ENCODE data around the gene GMIP.
A peak's percentile ranks its signal among the peaks of the same experiment; 100 is the strongest.

GMIP gene

GRCh38 chr19:19644054-19644388, 564 bp upstream of the GMIP start:
- H3K4me1 ChIP-seq (ENCODE audit: control insufficient read depth, insufficient read depth, low read length): peaks cover 10% of the 10 kb centered on the region
- no peaks in the 10 kb centered on the region for H3K9me3 ChIP-seq (ENCODE audit: control insufficient read depth, low read length)
- H3K27me3 ChIP-seq (ENCODE audit: control insufficient read depth, insufficient read depth, low read length): no peaks in the 10 kb centered on the region
- H3K36me3 ChIP-seq (ENCODE audit: control insufficient read depth, insufficient read depth, low read length): peaks cover 16% of the 10 kb centered on the region
- peak overlapping the region; percentile 66 for H3K4me3 ChIP-seq (ENCODE audit: low read length)
- peak overlapping the region; percentile 91 for H3K9ac ChIP-seq (ENCODE audit: low read length)

- H3K9me3 ChIP-seq (ENCODE audit: control insufficient read depth, low read length): no peaks in the 10 kb centered on the region
- H3K36me3 ChIP-seq (ENCODE audit: control insufficient read depth, insufficient read depth, low read length): peaks cover 16% of the 10 kb centered on the region
- H3K9ac ChIP-seq (ENCODE audit: low read length): peak overlapping the region; percentile 91
- peak overlapping the region; percentile 66 for H3K4me3 ChIP-seq (ENCODE audit: low read length)
- H3K27me3 ChIP-seq (ENCODE audit: control insufficient read depth, insufficient read depth, low read length): no peaks in the 10 kb centered on the region
- peaks cover 10% of the 10 kb centered on the region for H3K4me1 ChIP-seq (ENCODE audit: control insufficient read depth, insufficient read depth, low read length)
Observed at GRCh38 chr19:19642506-19643157, 825 bp downstream of the GMIP start.

- H3K9ac ChIP-seq (ENCODE audit: low read length): no peak overlapping the region
- no peaks in the 10 kb centered on the region for H3K9me3 ChIP-seq (ENCODE audit: control insufficient read depth, low read length)
- no peak overlapping the region for H3K4me3 ChIP-seq (ENCODE audit: low read length)
- no peaks in the 10 kb centered on the region for H3K36me3 ChIP-seq (ENCODE audit: control insufficient read depth, insufficient read depth, low read length)
- peaks cover 8% of the 10 kb centered on the region for H3K4me1 ChIP-seq (ENCODE audit: control insufficient read depth, insufficient read depth, low read length)
- H3K27me3 ChIP-seq (ENCODE audit: control insufficient read depth, insufficient read depth, low read length): no peaks in the 10 kb centered on the region
Observed at GRCh38 chr19:19637523-19638251, 5.8 kb downstream of the GMIP start.

- Histone ChIP-seq H3K9ac (ENCODE audit: low read length) (no peak overlapping the region), H3K27me3 (ENCODE audit: control insufficient read depth, insufficient read depth, low read length) (no peaks in the 10 kb centered on the region), H3K36me3 (ENCODE audit: control insufficient read depth, insufficient read depth, low read length) (no peaks in the 10 kb centered on the region), H3K9me3 (ENCODE audit: control insufficient read depth, low read length) (no peaks in the 10 kb centered on the region), H3K4me1 (ENCODE audit: control insufficient read depth, insufficient read depth, low read length) (peaks cover 3% of the 10 kb centered on the region), H3K4me3 (ENCODE audit: low read length) (no peak overlapping the region)
Observed at GRCh38 chr19:19637186-19637522, 6.3 kb downstream of the GMIP start.

- no peak overlapping the region for H3K4me3 ChIP-seq (ENCODE audit: low read length)
- H3K9me3 ChIP-seq (ENCODE audit: control insufficient read depth, low read length): no peaks in the 10 kb centered on the region
- H3K27me3 ChIP-seq (ENCODE audit: control insufficient read depth, insufficient read depth, low read length): no peaks in the 10 kb centered on the region
- no peak overlapping the region for H3K9ac ChIP-seq (ENCODE audit: low read length)
- H3K36me3 ChIP-seq (ENCODE audit: control insufficient read depth, insufficient read depth, low read length): no peaks in the 10 kb centered on the region
- H3K4me1 ChIP-seq (ENCODE audit: control insufficient read depth, insufficient read depth, low read length): no peaks in the 10 kb centered on the region
Observed at GRCh38 chr19:19636573-19637185, 6.8 kb downstream of the GMIP start.

GRCh38 chr19:19635313-19635702, 8.1 kb downstream of the GMIP start:
- Histone ChIP-seq H3K4me3 (ENCODE audit: low read length) (no peak overlapping the region), H3K9me3 (ENCODE audit: control insufficient read depth, low read length) (no peaks in the 10 kb centered on the region), H3K27me3 (ENCODE audit: control insufficient read depth, insufficient read depth, low read length) (no peaks in the 10 kb centered on the region), H3K9ac (ENCODE audit: low read length) (no peak overlapping the region), H3K4me1 (ENCODE audit: control insufficient read depth, insufficient read depth, low read length) (no peaks in the 10 kb centered on the region), H3K36me3 (ENCODE audit: control insufficient read depth, insufficient read depth, low read length) (no peaks in the 10 kb centered on the region)

GRCh38 chr19:19634516-19635312, 8.7 kb downstream of the GMIP start:
- Histone ChIP-seq H3K9ac (ENCODE audit: low read length) (no peak overlapping the region), H3K4me3 (ENCODE audit: low read length) (no peak overlapping the region), H3K9me3 (ENCODE audit: control insufficient read depth, low read length) (no peaks in the 10 kb centered on the region), H3K36me3 (ENCODE audit: control insufficient read depth, insufficient read depth, low read length) (no peaks in the 10 kb centered on the region), H3K27me3 (ENCODE audit: control insufficient read depth, insufficient read depth, low read length) (no peaks in the 10 kb centered on the region), H3K4me1 (ENCODE audit: control insufficient read depth, insufficient read depth, low read length) (no peaks in the 10 kb centered on the region)

GRCh38 chr19:19633711-19634515, 9.5 kb downstream of the GMIP start:
- no peak overlapping the region for H3K9ac ChIP-seq (ENCODE audit: low read length)
- H3K9me3 ChIP-seq (ENCODE audit: control insufficient read depth, low read length): no peaks in the 10 kb centered on the region
- H3K4me1 ChIP-seq (ENCODE audit: control insufficient read depth, insufficient read depth, low read length): no peaks in the 10 kb centered on the region
- H3K36me3 ChIP-seq (ENCODE audit: control insufficient read depth, insufficient read depth, low read length): no peaks in the 10 kb centered on the region
- H3K4me3 ChIP-seq (ENCODE audit: low read length): no peak overlapping the region
- no peaks in the 10 kb centered on the region for H3K27me3 ChIP-seq (ENCODE audit: control insufficient read depth, insufficient read depth, low read length)

- Histone ChIP-seq H3K27me3 (ENCODE audit: control insufficient read depth, insufficient read depth, low read length) (no peaks in the 10 kb centered on the region), H3K9ac (ENCODE audit: low read length) (no peak overlapping the region), H3K36me3 (ENCODE audit: control insufficient read depth, insufficient read depth, low read length) (no peaks in the 10 kb centered on the region), H3K4me3 (ENCODE audit: low read length) (no peak overlapping the region), H3K4me1 (ENCODE audit: control insufficient read depth, insufficient read depth, low read length) (peaks cover under 1% of the 10 kb centered on the region), H3K9me3 (ENCODE audit: control insufficient read depth, low read length) (no peaks in the 10 kb centered on the region)
Observed at GRCh38 chr19:19632661-19633060, 10.8 kb downstream of the GMIP start.

- no peak overlapping the region for H3K9ac ChIP-seq (ENCODE audit: low read length)
- no peaks in the 10 kb centered on the region for H3K9me3 ChIP-seq (ENCODE audit: control insufficient read depth, low read length)
- H3K4me3 ChIP-seq (ENCODE audit: low read length): no peak overlapping the region
- H3K27me3 ChIP-seq (ENCODE audit: control insufficient read depth, insufficient read depth, low read length): no peaks in the 10 kb centered on the region
- H3K36me3 ChIP-seq (ENCODE audit: control insufficient read depth, insufficient read depth, low read length): no peaks in the 10 kb centered on the region
- H3K4me1 ChIP-seq (ENCODE audit: control insufficient read depth, insufficient read depth, low read length): peaks cover 13% of the 10 kb centered on the region
Observed at GRCh38 chr19:19631346-19631745, 12.1 kb downstream of the GMIP start.

GRCh38 chr19:19630426-19630825, 13.0 kb downstream of the GMIP start:
- Histone ChIP-seq H3K4me1 (ENCODE audit: control insufficient read depth, insufficient read depth, low read length) (peaks cover 13% of the 10 kb centered on the region), H3K9ac (ENCODE audit: low read length) (no peak overlapping the region), H3K4me3 (ENCODE audit: low read length) (no peak overlapping the region), H3K36me3 (ENCODE audit: control insufficient read depth, insufficient read depth, low read length) (no peaks in the 10 kb centered on the region), H3K27me3 (ENCODE audit: control insufficient read depth, insufficient read depth, low read length) (no peaks in the 10 kb centered on the region), H3K9me3 (ENCODE audit: control insufficient read depth, low read length) (no peaks in the 10 kb centered on the region)
